Measurements from ENCODE around the gene MTR. TPM values are rescaled to one million over a fixed set of nuclear protein-coding genes. Genes with fewer than 3 reads are reported as not detected.

Gene MTR
- total RNA-seq, 1 experiment from 2014 or later = 26.3 TPM

DNA sequence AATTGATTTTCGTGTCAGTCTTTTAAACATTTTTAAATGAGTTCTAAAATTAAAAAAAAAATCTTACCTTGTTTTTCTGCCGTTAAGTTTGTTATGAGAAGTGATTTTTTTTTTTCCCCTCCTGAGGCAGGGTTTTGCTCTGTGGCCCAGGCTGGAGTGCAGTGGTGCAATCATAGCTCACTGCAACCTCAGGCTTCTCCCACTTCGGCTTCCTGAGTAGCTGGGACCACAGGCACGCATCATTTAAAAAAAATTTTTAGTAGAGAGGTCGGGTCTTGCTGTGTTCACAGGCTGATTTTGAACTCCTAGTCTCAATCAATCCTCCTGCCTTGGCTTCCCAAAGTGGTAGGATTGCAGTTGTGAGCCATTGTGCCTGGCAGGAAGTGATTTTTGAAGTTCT, 41.1 kb downstream of the MTR start:
- H3K36me3 ChIP-seq (ENCODE audit: control insufficient read depth, insufficient read depth, low read length) = no peaks in the 10 kb centered on the region

GRCh38 chr1:236837115-236837514, 42.0 kb downstream of the MTR start:
- Mint-ChIP-seq H3K36me3 (ENCODE audit: insufficient read depth, unreplicated experiment) (peaks cover 11% of the 10 kb centered on the region), H3K27me3 (ENCODE audit: insufficient read depth, unreplicated experiment) (no peaks in the 10 kb centered on the region), H3K4me3 (ENCODE audit: unreplicated experiment) (no peak overlapping the region), H3K9me3 (ENCODE audit: unreplicated experiment) (no peaks in the 10 kb centered on the region), H3K4me1 (ENCODE audit: low read depth, unreplicated experiment) (no peaks in the 10 kb centered on the region), H3K27ac (ENCODE audit: unreplicated experiment) (no peak overlapping the region)
- TF ChIP-seq, protein P1, sequence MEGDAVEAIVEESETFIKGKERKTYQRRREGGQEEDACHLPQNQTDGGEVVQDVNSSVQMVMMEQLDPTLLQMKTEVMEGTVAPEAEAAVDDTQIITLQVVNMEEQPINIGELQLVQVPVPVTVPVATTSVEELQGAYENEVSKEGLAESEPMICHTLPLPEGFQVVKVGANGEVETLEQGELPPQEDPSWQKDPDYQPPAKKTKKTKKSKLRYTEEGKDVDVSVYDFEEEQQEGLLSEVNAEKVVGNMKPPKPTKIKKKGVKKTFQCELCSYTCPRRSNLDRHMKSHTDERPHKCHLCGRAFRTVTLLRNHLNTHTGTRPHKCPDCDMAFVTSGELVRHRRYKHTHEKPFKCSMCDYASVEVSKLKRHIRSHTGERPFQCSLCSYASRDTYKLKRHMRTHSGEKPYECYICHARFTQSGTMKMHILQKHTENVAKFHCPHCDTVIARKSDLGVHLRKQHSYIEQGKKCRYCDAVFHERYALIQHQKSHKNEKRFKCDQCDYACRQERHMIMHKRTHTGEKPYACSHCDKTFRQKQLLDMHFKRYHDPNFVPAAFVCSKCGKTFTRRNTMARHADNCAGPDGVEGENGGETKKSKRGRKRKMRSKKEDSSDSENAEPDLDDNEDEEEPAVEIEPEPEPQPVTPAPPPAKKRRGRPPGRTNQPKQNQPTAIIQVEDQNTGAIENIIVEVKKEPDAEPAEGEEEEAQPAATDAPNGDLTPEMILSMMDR (IDR thresholded peaks at IDR 0.05; ENCODE audit: insufficient read depth in 1 of 2, low read depth in 1 of 2, low read length in 1 of 2, severe bottlenecking in 1 of 2, unreplicated experiment in 1 of 2) = no peak
- DNase-seq = no peak
- CTCF ChIA-PET = no interaction called here
- Histone ChIP-seq H3K4me3 (ENCODE audit: low read depth, low read length) (no peak overlapping the region), H3K27me3 (replicated peaks; ENCODE audit: control insufficient read depth, insufficient read depth, low read length) (no peaks in the 10 kb centered on the region), H3K4me1 (no peaks in the 10 kb centered on the region; the same call in none of the 2 replicates), H3K9me3 (no peaks in the 10 kb centered on the region), H3K36me3 (ENCODE audit: control insufficient read depth, insufficient read depth, low read length) (no peaks in the 10 kb centered on the region)
- intact Hi-C loops (cut with micrococcal nuclease; ENCODE audit: unreplicated experiment) = no loop called here
- POLR2A ChIA-PET = no interaction called here
- no TSS peak for BruUV-seq (replicated peaks)

More for the DNA sequence above, 41.1 kb downstream of the MTR start:
- ChIA-PET CTCF (no interaction called here), POLR2A (no interaction called here)
- Mint-ChIP-seq H3K4me3 (ENCODE audit: unreplicated experiment) (no peak overlapping the region), H3K36me3 (ENCODE audit: insufficient read depth, unreplicated experiment) (peaks cover 7% of the 10 kb centered on the region), H3K9me3 (ENCODE audit: unreplicated experiment) (no peaks in the 10 kb centered on the region), H3K4me1 (ENCODE audit: low read depth, unreplicated experiment) (no peaks in the 10 kb centered on the region), H3K27ac (ENCODE audit: unreplicated experiment) (no peak overlapping the region), H3K27me3 (ENCODE audit: insufficient read depth, unreplicated experiment) (no peaks in the 10 kb centered on the region)
- Histone ChIP-seq H3K27me3 (replicated peaks; ENCODE audit: control insufficient read depth, insufficient read depth, low read length) (no peaks in the 10 kb centered on the region), H3K9me3 (no peaks in the 10 kb centered on the region), H3K4me1 (no peaks in the 10 kb centered on the region; the same call in none of the 2 replicates), H3K4me3 (ENCODE audit: low read depth, low read length) (no peak overlapping the region)
- intact Hi-C loops (cut with micrococcal nuclease; ENCODE audit: unreplicated experiment) = no loop called here
- TF ChIP-seq, protein P1 (IDR thresholded peaks at IDR 0.05; ENCODE audit: insufficient read depth in 1 of 2, low read depth in 1 of 2, low read length in 1 of 2, severe bottlenecking in 1 of 2, unreplicated experiment in 1 of 2) = no peak
- no peak for DNase-seq
- no TSS peak for BruUV-seq (replicated peaks)

GRCh38 chr1:236837897-236838296, 42.8 kb downstream of the MTR start:
- H3K4me1 Mint-ChIP-seq (ENCODE audit: low read depth, unreplicated experiment) = no peaks in the 10 kb centered on the region
- intact Hi-C loops (cut with micrococcal nuclease; ENCODE audit: unreplicated experiment) = no loop called here
- H3K9me3 ChIP-seq = no peaks in the 10 kb centered on the region
- H3K27me3 ChIP-seq (replicated peaks; ENCODE audit: control insufficient read depth, insufficient read depth, low read length) = no peaks in the 10 kb centered on the region
- H3K4me3 Mint-ChIP-seq (ENCODE audit: unreplicated experiment) = no peak overlapping the region
- TF ChIP-seq, protein P1 (IDR thresholded peaks at IDR 0.05; ENCODE audit: insufficient read depth in 1 of 2, low read depth in 1 of 2, low read length in 1 of 2, severe bottlenecking in 1 of 2, unreplicated experiment in 1 of 2) = no peak
- H3K36me3 ChIP-seq (ENCODE audit: control insufficient read depth, insufficient read depth, low read length) = no peaks in the 10 kb centered on the region
- no peaks in the 10 kb centered on the region for H3K9me3 Mint-ChIP-seq (ENCODE audit: unreplicated experiment)
- no peak overlapping the region for H3K4me3 ChIP-seq (ENCODE audit: low read depth, low read length)
- H3K27me3 Mint-ChIP-seq (ENCODE audit: insufficient read depth, unreplicated experiment) = no peaks in the 10 kb centered on the region
- no peak overlapping the region for H3K27ac Mint-ChIP-seq (ENCODE audit: unreplicated experiment)
- ChIA-PET CTCF (no interaction called here), POLR2A (no interaction called here)
- no peak for DNase-seq
- H3K36me3 Mint-ChIP-seq (ENCODE audit: insufficient read depth, unreplicated experiment) = peaks cover 8% of the 10 kb centered on the region
- no peaks in the 10 kb centered on the region; the same call in none of the 2 replicates for H3K4me1 ChIP-seq
- BruUV-seq (replicated peaks) = no TSS peak

Measured in Caco-2 (cell line).